Measurements from ENCODE around the gene MORC3. TPM values are rescaled to one million over a fixed set of nuclear protein-coding genes. Genes with fewer than 3 reads are reported as not detected.

MORC3 gene
- total and polyA plus RNA-seq, 9 of the 15 experiments (the other 6 are each of a cell fraction or from before 2014, with no cell fraction given) = 12.7 to 53.7 (median 36.0) TPM

- TF ChIP-seq TGIF2 (CRISPR knock-in tag; IDR thresholded peaks at IDR 0.05) (no peak), ZKSCAN3 (CRISPR knock-in tag; IDR thresholded peaks at IDR 0.05) (no peak), SFPQ (IDR thresholded peaks at IDR 0.05; ENCODE audit: low read depth, low read length) (no peak), CREB3L1 (IDR thresholded peaks at IDR 0.05; ENCODE audit: borderline replicate concordance, low read depth) (no peak; the same call in 1 of the 2 replicates), PML (IDR thresholded peaks at IDR 0.05; ENCODE audit: low read length) (no peak), MXD1 (CRISPR knock-in tag; IDR thresholded peaks at IDR 0.05; ENCODE audit: borderline replicate concordance, poor library complexity, severe bottlenecking) (no peak), SNIP1 (IDR thresholded peaks at IDR 0.05; ENCODE audit: low read depth) (no peak), ZNF512 (tag; IDR thresholded peaks at IDR 0.05) (no peak), SREBF1 (IDR thresholded peaks at IDR 0.05; ENCODE audit: borderline replicate concordance, low read depth, low read length) (no peak), KLF16 (IDR thresholded peaks at IDR 0.05) (no peak), CREBBP (IDR thresholded peaks at IDR 0.05; ENCODE audit: low read depth, low read length) (no peak), ZKSCAN8 (CRISPR knock-in tag; IDR thresholded peaks at IDR 0.05) (no peak), DMBX1 (CRISPR knock-in tag; IDR thresholded peaks at IDR 0.05; ENCODE audit: borderline replicate concordance) (peak; percentile 43; the same call in 1 of the 2 replicates), ZNF384 (IDR thresholded peaks at IDR 0.05; ENCODE audit: low read depth, low read length) (no peak), DEAF1 (CRISPR knock-in tag; IDR thresholded peaks at IDR 0.05) (no peak), NFYB (IDR thresholded peaks at IDR 0.05; ENCODE audit: extremely low read depth, insufficient read length) (no peak), SMAD3 (CRISPR knock-in tag; conservative IDR thresholded peaks at IDR 0.05) (no peak), MCM7 (IDR thresholded peaks at IDR 0.05) (no peak), RAD51 (IDR thresholded peaks at IDR 0.05; ENCODE audit: borderline replicate concordance, low read depth) (peak; percentile 32; the same call in 1 of the 2 replicates), TBL1XR1 (IDR thresholded peaks at IDR 0.05; ENCODE audit: low read length in 2 of 2) (peak in 1 of 2 experiments; percentile 57; a peak in 1 of 4 replicates), RBFOX2 (IDR thresholded peaks at IDR 0.05; ENCODE audit: low read depth, low read length) (no peak)
Measured at GRCh38 chr21:36297938-36298572, 21.9 kb upstream of the MORC3 start (continued).
